KMS-11 (cell line): Measurements from ENCODE around the gene KIF26B.

Experiments used
- H2AFZ ChIP-seq: fragments of 200-600 bp; sonication (generic); 2 replicates; pipeline ENCODE4 v1.6.1; 2016; ENCODE audit warnings: antibody characterized with exemption, mixed run types, low read depth
- H3K27ac ChIP-seq: fragments of 200-600 bp; sonication (generic); 2 replicates; pipeline ENCODE4 v1.6.1; 2016; ENCODE audit warnings: mild to moderate bottlenecking, mixed run types
- H3K27me3 ChIP-seq: fragments of 200-600 bp; sonication (generic); 2 replicates; pipeline ENCODE4 v1.6.1; 2017; ENCODE audit warnings: mild to moderate bottlenecking, low read depth, mixed run types, moderate library complexity; ENCODE audit not compliant: insufficient read depth
- H3K36me3 ChIP-seq: fragments of 200-600 bp; sonication (generic); 2 replicates; pipeline ENCODE4 v1.6.1; 2017; ENCODE audit warnings: mild to moderate bottlenecking, mixed run types; ENCODE audit not compliant: insufficient read depth
- H3K4me1 ChIP-seq: fragments of 200-600 bp; sonication (generic); 2 replicates; pipeline ENCODE4 v1.6.1; 2016; ENCODE audit warnings: mild to moderate bottlenecking, low read depth, mixed run types; ENCODE audit not compliant: poor library complexity, severe bottlenecking
- H3K4me2 ChIP-seq: fragments of 200-600 bp; sonication (generic); 2 replicates; pipeline ENCODE4 v1.7.0; 2016; ENCODE audit warnings: mild to moderate bottlenecking, mixed run types
- H3K4me3 ChIP-seq: fragments of 200-600 bp; sonication (generic); IDR thresholded peaks from 2 replicates; pipeline ENCODE4 v1.6.1; 2017; ENCODE audit warnings: low read depth, low read length, mixed read lengths; ENCODE audit not compliant: insufficient read depth
- H3K79me2 ChIP-seq: fragments of 200-600 bp; sonication (generic); 2 replicates; pipeline ENCODE4 v1.6.1; 2016; ENCODE audit warnings: low read depth, mixed run types; ENCODE audit not compliant: insufficient read depth
- H3K9ac ChIP-seq: fragments of 200-600 bp; sonication (generic); 2 replicates; pipeline ENCODE4 v1.6.1; 2016; ENCODE audit warnings: mild to moderate bottlenecking, mixed run types
- H4K20me1 ChIP-seq: fragments of 200-600 bp; sonication (generic); 2 replicates; pipeline ENCODE4 v1.6.1; 2016; ENCODE audit warnings: mild to moderate bottlenecking, mixed run types; ENCODE audit not compliant: insufficient read depth
- CTCF ChIP-seq: fragments of 200-600 bp; sonication (generic); conservative IDR thresholded peaks from 2 replicates; pipeline ENCODE4 v1.6.1; 2017; ENCODE audit warnings: low read depth, mild to moderate bottlenecking, antibody characterized with exemption, low read length, moderate library complexity, mixed read lengths

KIF26B gene

GRCh38 chr1:245685111-245685810 is 530.5 kb downstream of the KIF26B start:
- no peaks in the 10 kb centered on the region for H4K20me1 ChIP-seq
- H3K4me1 ChIP-seq = no peaks in the 10 kb centered on the region
- no peak overlapping the region for H3K4me3 ChIP-seq
- no peak for TF ChIP-seq CTCF
- no peak overlapping the region for H3K4me2 ChIP-seq
- H3K9ac ChIP-seq = no peak overlapping the region
- no peaks in the 10 kb centered on the region for H3K27me3 ChIP-seq
- no peak overlapping the region for H3K27ac ChIP-seq
- no peaks in the 10 kb centered on the region for H3K36me3 ChIP-seq
- no peaks in the 10 kb centered on the region for H3K79me2 ChIP-seq
- H2AFZ ChIP-seq = no peak overlapping the region

GRCh38 chr1:245686006-245686405 is 531.2 kb downstream of the KIF26B start:
- H3K27me3 ChIP-seq = no peaks in the 10 kb centered on the region
- TF ChIP-seq CTCF = no peak
- H3K9ac ChIP-seq = no peak overlapping the region
- H3K4me2 ChIP-seq = no peak overlapping the region
- H3K79me2 ChIP-seq = no peaks in the 10 kb centered on the region
- H4K20me1 ChIP-seq = no peaks in the 10 kb centered on the region
- H3K4me1 ChIP-seq = no peaks in the 10 kb centered on the region
- no peaks in the 10 kb centered on the region for H3K36me3 ChIP-seq
- H3K27ac ChIP-seq = no peak overlapping the region
- H3K4me3 ChIP-seq = no peak overlapping the region
- H2AFZ ChIP-seq = no peak overlapping the region

- Histone ChIP-seq H3K4me1 (no peaks in the 10 kb centered on the region), H3K36me3 (no peaks in the 10 kb centered on the region), H4K20me1 (no peaks in the 10 kb centered on the region), H3K27me3 (no peaks in the 10 kb centered on the region), H3K4me2 (no peak overlapping the region), H3K27ac (no peak overlapping the region), H3K79me2 (no peaks in the 10 kb centered on the region), H2AFZ (no peak overlapping the region), H3K4me3 (no peak overlapping the region), H3K9ac (no peak overlapping the region)
- TF ChIP-seq CTCF = no peak
Observed at GRCh38 chr1:245686446-245687030, 531.8 kb downstream of the KIF26B start.

- no peak overlapping the region for H3K4me2 ChIP-seq
- H2AFZ ChIP-seq = no peak overlapping the region
- no peak overlapping the region for H3K27ac ChIP-seq
- H4K20me1 ChIP-seq = no peaks in the 10 kb centered on the region
- H3K27me3 ChIP-seq = no peaks in the 10 kb centered on the region
- no peaks in the 10 kb centered on the region for H3K4me1 ChIP-seq
- H3K79me2 ChIP-seq = no peaks in the 10 kb centered on the region
- H3K4me3 ChIP-seq = no peak overlapping the region
- no peaks in the 10 kb centered on the region for H3K36me3 ChIP-seq
- TF ChIP-seq CTCF = no peak
- no peak overlapping the region for H3K9ac ChIP-seq
Observed at GRCh38 chr1:245687152-245687635, 532.4 kb downstream of the KIF26B start.
